Measurements from ENCODE around the gene DTNB.

- TF ChIP-seq CTCF (IDR thresholded peaks at IDR 0.05) (no peak), POLR2A (IDR thresholded peaks at IDR 0.05) (no peak), EP300 (IDR thresholded peaks at IDR 0.05; ENCODE audit: low read depth) (no peak), POLR2AphosphoS5 (IDR thresholded peaks at IDR 0.05) (no peak)
Measured at GRCh38 chr2:25623361-25623760, 50.0 kb downstream of the DTNB start.
